Muscle layer of colon (tissue), 2 donors: ENCODE results near the gene COX10.
"Not testable (repeated sequence)": the region's sequence is repeated elsewhere in the genome, so short reads cannot be mapped to it uniquely, and the experiment has no call there.

Experiments
- H3K27ac ChIP-seq: one replicate; pipeline ENCODE4 v1.7.0; 2013; ENCODE audit warnings: low read depth, mild to moderate bottlenecking, low read length, moderate library complexity
- H3K27me3 ChIP-seq, 2 donors: one replicate each; pipeline ENCODE4 v1.7.0; 2013; ENCODE audit warnings: low read length in 2 of 2, mild to moderate bottlenecking in 2 of 2; ENCODE audit not compliant: insufficient read depth in 2 of 2, control insufficient read depth in 1 of 2
- H3K36me3 ChIP-seq: one replicate; pipeline ENCODE4 v1.7.0; 2013; ENCODE audit warnings: mild to moderate bottlenecking, low read length; ENCODE audit not compliant: insufficient read depth
- H3K4me1 ChIP-seq: one replicate; pipeline ENCODE4 v1.7.0; 2013; ENCODE audit warnings: mild to moderate bottlenecking, low read length; ENCODE audit not compliant: insufficient read depth
- H3K4me3 ChIP-seq, 2 donors: one replicate each; pipeline ENCODE4 v1.7.0; 2013; ENCODE audit warnings: low read length in 2 of 2, low read depth in 1 of 2, mild to moderate bottlenecking in 1 of 2, moderate library complexity in 1 of 2
- H3K9ac ChIP-seq: one replicate; pipeline ENCODE4 v1.7.0; 2013; ENCODE audit warnings: low read length
- H3K9me3 ChIP-seq: one replicate; pipeline ENCODE4 v1.7.0; 2013; ENCODE audit warnings: mild to moderate bottlenecking, low read length
- donor health status: abdominal sarcoma.
- donor health status: Adenocarcinoma of cecum.

COX10 gene

GRCh38 chr17:14069251-14070021, at the start of gene COX10:
Gene COX10, plus strand, starts transcription at chr17:14069504. Its CDS starts 102 bp downstream, at chr17:14069606.
- Histone ChIP-seq H3K27me3 (no peaks in the 10 kb centered on the region), H3K9ac (peak within 1 kb of the TSS; percentile 68), H3K4me3 (peak within 1 kb of the TSS; percentile 89 to 95), H3K4me1 (peaks cover 17% of the 10 kb centered on the region), H3K27ac (peak within 1 kb of the TSS; percentile 86), H3K36me3 (no peaks in the 10 kb centered on the region), H3K9me3 (no peaks in the 10 kb centered on the region)

DNA sequence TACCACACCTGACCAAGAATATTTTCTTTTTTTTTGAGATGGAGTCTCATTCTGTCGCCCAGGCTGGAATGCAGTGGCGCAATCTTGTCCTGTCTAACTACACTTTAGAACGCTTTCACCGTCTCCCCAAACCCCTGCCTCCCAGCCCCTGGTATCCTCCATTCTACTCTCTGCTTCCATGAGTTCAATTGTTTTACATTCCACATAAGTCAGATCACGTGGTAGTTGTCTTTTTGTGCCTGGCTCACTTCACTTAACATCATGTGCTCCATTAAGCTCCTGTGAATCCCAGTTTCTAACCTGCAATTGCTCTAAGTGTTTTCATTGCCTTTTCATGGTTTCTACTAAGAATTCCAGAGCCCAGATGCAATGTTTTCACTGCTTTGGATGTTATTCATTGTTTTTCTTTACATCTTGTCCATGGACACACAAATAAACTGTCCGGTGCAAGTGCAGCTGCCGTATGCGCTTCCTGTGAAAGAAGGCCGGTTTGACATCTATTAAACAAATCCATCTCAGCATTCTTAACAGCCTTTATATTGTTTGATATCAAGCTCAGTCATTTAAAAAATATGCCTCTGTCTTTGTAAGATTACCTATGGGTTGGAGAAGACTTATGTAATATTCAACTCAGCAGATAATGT, 47.5 kb upstream of the COX10 start:
- H3K9me3 ChIP-seq, H3K27me3 ChIP-seq, H3K4me1 ChIP-seq, H3K4me3 ChIP-seq, H3K9ac ChIP-seq, H3K27ac ChIP-seq, H3K36me3 ChIP-seq: not testable (repeated sequence)

GRCh38 chr17:14029755-14030154, 39.5 kb upstream of the COX10 start:
- not testable (repeated sequence) for H3K4me1 ChIP-seq, H3K4me3 ChIP-seq, H3K27me3 ChIP-seq, H3K9me3 ChIP-seq, H3K9ac ChIP-seq, H3K36me3 ChIP-seq, H3K27ac ChIP-seq

GRCh38 chr17:14032234-14032633, 37.1 kb upstream of the COX10 start:
- Histone ChIP-seq H3K36me3 (peaks cover 4% of the 10 kb centered on the region), H3K9ac (no peak overlapping the region), H3K27ac (no peak overlapping the region), H3K4me1 (no peaks in the 10 kb centered on the region), H3K9me3 (no peaks in the 10 kb centered on the region), H3K27me3 (no peaks in the 10 kb centered on the region), H3K4me3 (no peak overlapping the region)

- H3K27ac ChIP-seq = no peak overlapping the region
- no peak overlapping the region for H3K4me3 ChIP-seq
- H3K36me3 ChIP-seq = peaks cover 4% of the 10 kb centered on the region
- no peaks in the 10 kb centered on the region for H3K9me3 ChIP-seq
- H3K9ac ChIP-seq = no peak overlapping the region
- peaks cover 1% of the 10 kb centered on the region for H3K4me1 ChIP-seq
- H3K27me3 ChIP-seq = no peaks in the 10 kb centered on the region
These were observed 36.1 kb upstream of the COX10 start for GRCh38 chr17:14033166-14033565.

- Histone ChIP-seq H3K4me3 (no peak overlapping the region), H3K36me3 (peaks cover 4% of the 10 kb centered on the region), H3K27ac (no peak overlapping the region), H3K9me3 (no peaks in the 10 kb centered on the region), H3K27me3 (no peaks in the 10 kb centered on the region), H3K4me1 (peaks cover 5% of the 10 kb centered on the region), H3K9ac (no peak overlapping the region)
These were observed 31.9 kb upstream of the COX10 start for GRCh38 chr17:14037453-14037852.

GRCh38 chr17:14038206-14038605, 31.1 kb upstream of the COX10 start:
- no peak overlapping the region for H3K27ac ChIP-seq
- no peaks in the 10 kb centered on the region for H3K27me3 ChIP-seq
- H3K4me3 ChIP-seq = no peak overlapping the region
- H3K4me1 ChIP-seq = peaks cover 5% of the 10 kb centered on the region
- no peaks in the 10 kb centered on the region for H3K9me3 ChIP-seq
- H3K9ac ChIP-seq = no peak overlapping the region
- peaks cover 4% of the 10 kb centered on the region for H3K36me3 ChIP-seq

- H3K27me3 ChIP-seq = no peaks in the 10 kb centered on the region
- H3K4me1 ChIP-seq = peaks cover 5% of the 10 kb centered on the region
- H3K9ac ChIP-seq = no peak overlapping the region
- no peak overlapping the region for H3K4me3 ChIP-seq
- no peaks in the 10 kb centered on the region for H3K9me3 ChIP-seq
- H3K27ac ChIP-seq = no peak overlapping the region
- H3K36me3 ChIP-seq = no peaks in the 10 kb centered on the region
These were observed 26.9 kb upstream of the COX10 start for GRCh38 chr17:14042411-14042810.

DNA sequence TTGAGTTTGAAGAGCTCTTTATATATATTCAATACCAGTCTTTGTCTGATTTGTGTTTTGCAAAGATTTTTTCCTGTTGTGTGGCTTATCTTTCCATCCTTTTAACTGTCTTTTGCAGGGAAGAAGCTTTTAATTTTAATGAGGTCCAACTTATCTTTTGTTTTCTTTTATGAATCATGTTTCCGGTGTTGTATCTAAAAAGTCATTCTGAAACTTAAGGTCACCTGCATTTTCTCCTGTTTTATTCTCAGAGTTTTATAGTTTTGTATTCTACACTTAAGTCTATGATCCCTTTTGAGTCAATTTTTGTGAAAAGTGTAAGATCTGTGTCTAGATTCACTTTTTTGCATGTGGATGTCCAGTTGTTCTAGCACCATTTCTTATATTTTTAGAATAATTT, 24.6 kb upstream of the COX10 start:
- Histone ChIP-seq H3K27me3 (no peaks in the 10 kb centered on the region), H3K9ac (no peak overlapping the region), H3K4me3 (no peak overlapping the region), H3K36me3 (no peaks in the 10 kb centered on the region), H3K27ac (no peak overlapping the region), H3K9me3 (no peaks in the 10 kb centered on the region), H3K4me1 (no peaks in the 10 kb centered on the region)

DNA sequence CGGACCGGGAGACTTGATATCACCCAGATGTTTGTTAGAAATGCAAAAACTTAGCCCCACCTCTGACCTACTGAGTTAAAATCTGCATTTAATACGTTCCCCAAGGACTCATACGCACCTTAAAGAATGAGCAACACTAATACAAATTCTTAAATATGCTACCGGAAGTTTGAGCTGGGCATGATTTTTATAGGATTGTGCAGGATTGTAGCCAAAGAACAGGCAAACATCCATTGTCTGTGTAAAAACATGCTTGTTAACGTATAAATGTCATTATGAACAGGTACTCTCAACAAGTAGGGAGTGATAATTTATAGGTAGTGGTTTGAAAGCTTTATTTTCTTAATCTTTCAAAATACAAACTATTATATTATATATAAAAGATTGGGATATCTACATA, 22.3 kb upstream of the COX10 start:
- no peak overlapping the region for H3K4me3 ChIP-seq
- no peak overlapping the region for H3K27ac ChIP-seq
- no peaks in the 10 kb centered on the region for H3K36me3 ChIP-seq
- H3K9me3 ChIP-seq = no peaks in the 10 kb centered on the region
- H3K9ac ChIP-seq = no peak overlapping the region
- no peaks in the 10 kb centered on the region for H3K4me1 ChIP-seq
- H3K27me3 ChIP-seq = no peaks in the 10 kb centered on the region

DNA sequence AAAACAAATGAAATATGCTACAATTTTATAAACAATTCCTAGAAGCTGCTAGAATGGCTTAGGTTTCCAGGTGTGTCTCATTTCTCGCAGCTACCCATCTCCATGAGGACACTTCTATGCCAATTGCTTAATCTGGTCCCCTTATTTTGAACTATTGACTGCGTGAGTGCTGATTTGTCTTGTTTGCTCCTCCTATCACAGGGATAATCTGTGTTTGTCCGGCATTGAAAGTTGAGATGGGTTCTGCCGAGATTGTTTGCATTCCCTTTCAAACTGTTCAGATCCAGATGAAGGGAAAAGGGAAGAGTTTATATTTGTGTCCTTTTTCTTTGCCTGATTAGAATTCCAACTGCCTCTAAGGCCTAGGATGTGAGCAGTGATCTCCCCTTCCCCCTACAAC, 21.7 kb upstream of the COX10 start:
- Histone ChIP-seq H3K4me3 (no peak overlapping the region), H3K27ac (no peak overlapping the region), H3K9me3 (no peaks in the 10 kb centered on the region), H3K27me3 (no peaks in the 10 kb centered on the region), H3K9ac (no peak overlapping the region), H3K4me1 (no peaks in the 10 kb centered on the region), H3K36me3 (no peaks in the 10 kb centered on the region)

DNA sequence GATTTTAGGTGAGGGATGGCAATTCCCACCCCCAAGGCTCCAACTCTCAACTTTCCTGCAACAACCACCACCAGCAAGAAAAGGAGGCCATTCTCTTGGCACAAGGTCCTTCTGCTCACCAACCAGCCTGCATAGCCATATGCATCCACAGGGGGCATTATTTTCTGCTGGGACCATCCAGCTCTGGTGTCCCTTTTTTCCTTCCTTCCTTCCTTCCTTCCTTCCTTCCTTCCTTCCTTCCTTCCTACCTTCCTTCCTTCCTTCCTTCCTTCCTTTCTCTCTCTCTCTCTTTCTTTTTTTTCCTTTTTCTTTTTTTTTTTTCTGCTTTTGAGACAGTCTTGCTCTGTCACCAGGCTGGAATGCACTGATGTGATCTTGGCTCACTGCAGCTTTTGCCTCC, 21.1 kb upstream of the COX10 start:
- Histone ChIP-seq H3K27ac (no peak overlapping the region), H3K36me3 (no peaks in the 10 kb centered on the region), H3K4me3 (no peak overlapping the region), H3K27me3 (no peaks in the 10 kb centered on the region), H3K9me3 (no peaks in the 10 kb centered on the region), H3K9ac (no peak overlapping the region), H3K4me1 (no peaks in the 10 kb centered on the region)
